GM19468 (cell line): Measurements from ENCODE around the gene PCDHB8.
"Not testable (repeated sequence)": the region's sequence is repeated elsewhere in the genome, so short reads cannot be mapped to it uniquely, and the experiment has no call there.

ENCODE experiments used
- ATAC-seq: cut with Tn5 transposase; IDR thresholded peaks from one replicate; pipeline ENCODE4 v1.9.1; 2021; ENCODE audit warnings: mild to moderate bottlenecking, moderate library complexity, moderate number of reproducible peaks; ENCODE audit not compliant: unreplicated experiment; ENCODE audit errors: extremely low read depth

Gene PCDHB8

GRCh38 chr5:141223112-141223783, 45.7 kb downstream of the PCDHB8 start, which contains the start of gene PCDHB14:
PCDHB14 (plus strand) TSS chr5:141223343; CDS start chr5:141223506, 163 bp downstream.
- no peak for ATAC-seq

GRCh38 chr5:141224844-141225243, 47.3 kb downstream of the PCDHB8 start:
- ATAC-seq, result not testable (repeated sequence)

GRCh38 chr5:141225421-141225820, 47.8 kb downstream of the PCDHB8 start:
- not testable (repeated sequence) for ATAC-seq
